Superior temporal gyrus (tissue), 1 donor: ENCODE measurements around the gene RALGAPA2.

Source experiments
- DNase-seq: peaks from one replicate; pipeline ENCODE4 v3.0.0-alpha.2; 2016; ENCODE audit errors: extremely low spot score

The RALGAPA2 gene

GRCh38 chr20:20437314-20437713 is 275.1 kb downstream of the RALGAPA2 start:
- DNase-seq, result no peak

GRCh38 chr20:20436689-20437088 is 275.8 kb downstream of the RALGAPA2 start:
- no peak for DNase-seq

GRCh38 chr20:20435453-20435852 is 277.0 kb downstream of the RALGAPA2 start:
- DNase-seq, result peak; percentile 69

- no peak for DNase-seq
These were observed 279.7 kb downstream of the RALGAPA2 start for GRCh38 chr20:20432618-20433286.

GRCh38 chr20:20430066-20430465 is 282.4 kb downstream of the RALGAPA2 start:
- no peak for DNase-seq

GRCh38 chr20:20428067-20428466 is 284.4 kb downstream of the RALGAPA2 start:
- no peak for DNase-seq

- no peak for DNase-seq
These were observed 285.1 kb downstream of the RALGAPA2 start for GRCh38 chr20:20427227-20427864.

- DNase-seq, result no peak
These were observed 285.9 kb downstream of the RALGAPA2 start for GRCh38 chr20:20426655-20426907.

GRCh38 chr20:20425823-20426654 is 286.4 kb downstream of the RALGAPA2 start:
- no peak for DNase-seq

- no peak for DNase-seq
These were observed 289.3 kb downstream of the RALGAPA2 start for GRCh38 chr20:20423117-20423516.

- DNase-seq, result no peak
These were observed 294.4 kb downstream of the RALGAPA2 start for GRCh38 chr20:20417876-20418676.

- DNase-seq, result no peak
These were observed 297.1 kb downstream of the RALGAPA2 start for GRCh38 chr20:20415321-20415720.

- no peak for DNase-seq
These were observed 297.7 kb downstream of the RALGAPA2 start for GRCh38 chr20:20414640-20415220.

- DNase-seq, result no peak
These were observed 298.6 kb downstream of the RALGAPA2 start for GRCh38 chr20:20413810-20414281.

- no peak for DNase-seq
These were observed 299.7 kb downstream of the RALGAPA2 start for GRCh38 chr20:20412750-20413149.

GRCh38 chr20:20411836-20412235 is 300.6 kb downstream of the RALGAPA2 start:
- no peak for DNase-seq

- DNase-seq, result no peak
These were observed 301.0 kb downstream of the RALGAPA2 start for GRCh38 chr20:20411402-20411801.

- peak; percentile 78 for DNase-seq
These were observed 301.8 kb downstream of the RALGAPA2 start for GRCh38 chr20:20410678-20411077.

GRCh38 chr20:20409331-20409730 is 303.1 kb downstream of the RALGAPA2 start:
- no peak for DNase-seq

- DNase-seq, result peak; percentile 83
These were observed 304.3 kb downstream of the RALGAPA2 start for GRCh38 chr20:20407891-20408805.

- no peak for DNase-seq
These were observed 306.1 kb downstream of the RALGAPA2 start for GRCh38 chr20:20406306-20406705.
